ENCODE data around the gene JPH2. TPM values are rescaled to one million over a fixed set of nuclear protein-coding genes. Genes with fewer than 3 reads are reported as not detected.

The JPH2 gene
- total RNA-seq, 1 experiment from 2014 or later, result 15.8 TPM

GRCh38 chr20:44115762-44116644 lies 71.0 kb downstream of the JPH2 start:
- Histone ChIP-seq H3K27me3 (ENCODE audit: low read length) (no peaks in the 10 kb centered on the region), H2AFZ (ENCODE audit: low read length) (peak overlapping the region; percentile 70), H3K4me2 (ENCODE audit: low read length) (peak overlapping the region; percentile 17; the same call in 1 of the 2 replicates), H3K9ac (ENCODE audit: low read length) (no peak overlapping the region), H3K27ac (ENCODE audit: low read length) (no peak overlapping the region), H3K9me3 (ENCODE audit: low read length) (no peaks in the 10 kb centered on the region), H3K4me3 (ENCODE audit: low read length) (no peak overlapping the region), H3K79me2 (ENCODE audit: low read length) (no peaks in the 10 kb centered on the region), H3K36me3 (ENCODE audit: low read depth, low read length) (no peaks in the 10 kb centered on the region), H3K4me1 (ENCODE audit: insufficient read depth, low read length) (peaks cover 11% of the 10 kb centered on the region; the same call in 1 of the 2 replicates), H3F3A (ENCODE audit: low read length, unreplicated experiment) (no peaks in the 10 kb centered on the region), H3K9me2 (replicated peaks; ENCODE audit: low read length) (no peaks in the 10 kb centered on the region), H4K20me1 (ENCODE audit: low read length) (no peaks in the 10 kb centered on the region)
- DNase-seq, result no peak
- intact Hi-C loops (cut with micrococcal nuclease), result loop anchor here (1.0 to 10.0 kb wide), 4 partner anchors 50 to 265 kb away; partner anchors contain the start of gene FITM2
- POLR2A ChIA-PET (ENCODE audit: unreplicated experiment), result interaction anchor here (0.6 kb wide), 2 partner anchors 98 to 191 kb away, joined by 3 read pairs; no protein-coding TSS in a partner anchor
- TF ChIP-seq EZH2phosphoT487 (IDR thresholded peaks at IDR 0.05; ENCODE audit: borderline replicate concordance, low read length) (no peak), EZH2 (IDR thresholded peaks at IDR 0.05; ENCODE audit: low read length, unreplicated experiment) (no peak), CTCF (conservative IDR thresholded peaks at IDR 0.05; ENCODE audit: low read depth, low read length) (no peak)
- CTCF ChIA-PET, result interaction anchor here (0.5 to 2.6 kb wide), 8 partner anchors 15 to 532 kb away, joined by 3 to 85 read pairs (median 5); no protein-coding TSS in a partner anchor
- peak; percentile 16; the same call in 1 of the 2 replicates for ATAC-seq
- no TSS peak for BruUV-seq (replicated peaks)

- no peaks in the 10 kb centered on the region for H3K36me3 ChIP-seq (ENCODE audit: low read depth, low read length)
- no peak overlapping the region for H3K4me3 ChIP-seq (ENCODE audit: low read length)
- H3K27ac ChIP-seq (ENCODE audit: low read length), result no peak overlapping the region
- no peaks in the 10 kb centered on the region for H3K9me3 ChIP-seq (ENCODE audit: low read length)
- H3K9ac ChIP-seq (ENCODE audit: low read length), result no peak overlapping the region
- H3K27me3 ChIP-seq (ENCODE audit: low read length), result no peaks in the 10 kb centered on the region
- POLR2A ChIA-PET (ENCODE audit: unreplicated experiment), result interaction anchor here (0.6 kb wide), 1 partner anchor 99 kb away, joined by 3 read pairs; no protein-coding TSS in a partner anchor
- ATAC-seq (no peak), DNase-seq (no peak)
- no peak overlapping the region for H3K4me2 ChIP-seq (ENCODE audit: low read length)
- no peaks in the 10 kb centered on the region for H3K79me2 ChIP-seq (ENCODE audit: low read length)
- intact Hi-C loops (cut with micrococcal nuclease), result loop anchor here (10.0 kb wide), 1 partner anchor 200 kb away; the partner anchor contains the start of gene FITM2
- H2AFZ ChIP-seq (ENCODE audit: low read length), result no peak overlapping the region
- CTCF ChIA-PET, result interaction anchor here (2.2 kb wide), 1 partner anchor 75 kb away, joined by 9 read pairs; no protein-coding TSS in a partner anchor
- peaks cover 11% of the 10 kb centered on the region; the same call in 1 of the 2 replicates for H3K4me1 ChIP-seq (ENCODE audit: insufficient read depth, low read length)
- no peaks in the 10 kb centered on the region for H3K9me2 ChIP-seq (replicated peaks; ENCODE audit: low read length)
- BruUV-seq (replicated peaks), result no TSS peak
- H3F3A ChIP-seq (ENCODE audit: low read length, unreplicated experiment), result no peaks in the 10 kb centered on the region
- H4K20me1 ChIP-seq (ENCODE audit: low read length), result no peaks in the 10 kb centered on the region
- TF ChIP-seq CTCF (conservative IDR thresholded peaks at IDR 0.05; ENCODE audit: low read depth, low read length) (no peak), EZH2phosphoT487 (IDR thresholded peaks at IDR 0.05; ENCODE audit: borderline replicate concordance, low read length) (no peak), EZH2 (IDR thresholded peaks at IDR 0.05; ENCODE audit: low read length, unreplicated experiment) (no peak)
Measured at GRCh38 chr20:44115181-44115580, 71.8 kb downstream of the JPH2 start.

Data from PC-3 (cell line).